ENCODE data around the gene CREB3L2.

The CREB3L2 gene

GRCh38 chr7:137967143-137968018, 34.5 kb downstream of the CREB3L2 start:
- no peak for DNase-seq

GRCh38 chr7:137966641-137967142, 35.2 kb downstream of the CREB3L2 start:
- no peak for DNase-seq

DNA sequence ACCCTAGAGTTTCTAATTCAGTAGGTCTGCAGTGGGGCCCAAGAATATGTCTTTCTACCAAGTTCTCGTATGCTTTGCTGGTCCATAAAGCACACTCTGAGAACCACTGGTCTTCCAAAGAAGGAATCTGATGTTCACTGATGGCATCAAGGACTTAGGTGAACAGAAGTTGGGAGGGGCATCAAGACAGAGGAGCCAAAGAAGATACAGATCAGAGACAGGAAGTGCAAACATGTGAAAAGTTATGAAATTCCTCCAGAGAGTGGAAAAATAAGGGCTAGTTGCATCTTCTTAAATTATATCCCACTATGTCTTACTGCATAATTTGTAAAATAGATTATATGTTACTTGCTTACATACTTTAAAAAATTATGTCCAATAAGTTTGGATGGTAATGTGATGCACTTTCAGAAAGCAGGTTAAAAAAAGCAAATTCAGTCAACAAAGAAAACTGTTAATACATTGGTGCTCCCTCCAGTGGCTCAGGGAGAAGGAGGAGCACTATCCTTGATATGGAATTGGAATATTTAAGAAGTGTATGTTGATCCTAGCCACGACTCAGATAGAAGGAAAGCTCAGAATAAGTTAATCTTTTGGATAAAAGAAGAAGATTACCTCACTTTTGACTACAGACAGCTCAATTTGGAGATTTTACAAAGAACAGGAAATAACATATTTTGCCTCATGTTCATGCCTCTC, 35.8 kb downstream of the CREB3L2 start:
- DNase-seq, result no peak

- no peak for DNase-seq
Measured at GRCh38 chr7:137964824-137965545, 36.9 kb downstream of the CREB3L2 start.

DNA sequence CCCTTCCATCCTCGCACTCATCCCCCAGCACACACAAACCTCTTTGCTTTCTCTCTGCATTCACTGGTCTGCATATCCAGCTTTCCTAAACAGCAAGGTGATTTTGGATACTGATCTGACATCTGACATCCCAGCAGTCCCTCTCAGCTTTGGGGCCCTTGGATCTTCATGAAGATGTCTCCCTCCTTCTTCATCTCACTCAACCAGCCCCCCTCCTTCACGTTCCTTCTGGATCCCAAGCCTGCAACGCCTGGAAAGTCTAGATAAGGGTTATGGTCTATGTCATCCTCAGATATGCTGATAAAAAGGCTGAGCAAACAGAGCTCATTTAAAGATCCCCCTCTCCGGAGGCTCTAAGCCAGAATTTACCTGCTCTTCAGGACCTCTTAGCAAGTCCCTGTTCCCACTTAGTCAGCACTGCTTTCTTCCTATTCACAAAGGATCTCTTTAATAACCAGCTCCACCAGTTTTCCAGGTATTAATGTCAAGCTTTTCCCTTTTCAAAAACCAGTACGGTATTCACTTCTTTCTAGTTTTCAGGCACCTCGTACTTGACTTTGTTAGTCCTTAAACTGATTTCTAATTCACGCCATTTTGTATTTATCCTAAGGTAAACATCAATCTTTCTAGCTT, 38.9 kb downstream of the CREB3L2 start:
- DNase-seq, result no peak

- DNase-seq, result no peak
Measured at GRCh38 chr7:137962491-137962874, 39.4 kb downstream of the CREB3L2 start.

DNA sequence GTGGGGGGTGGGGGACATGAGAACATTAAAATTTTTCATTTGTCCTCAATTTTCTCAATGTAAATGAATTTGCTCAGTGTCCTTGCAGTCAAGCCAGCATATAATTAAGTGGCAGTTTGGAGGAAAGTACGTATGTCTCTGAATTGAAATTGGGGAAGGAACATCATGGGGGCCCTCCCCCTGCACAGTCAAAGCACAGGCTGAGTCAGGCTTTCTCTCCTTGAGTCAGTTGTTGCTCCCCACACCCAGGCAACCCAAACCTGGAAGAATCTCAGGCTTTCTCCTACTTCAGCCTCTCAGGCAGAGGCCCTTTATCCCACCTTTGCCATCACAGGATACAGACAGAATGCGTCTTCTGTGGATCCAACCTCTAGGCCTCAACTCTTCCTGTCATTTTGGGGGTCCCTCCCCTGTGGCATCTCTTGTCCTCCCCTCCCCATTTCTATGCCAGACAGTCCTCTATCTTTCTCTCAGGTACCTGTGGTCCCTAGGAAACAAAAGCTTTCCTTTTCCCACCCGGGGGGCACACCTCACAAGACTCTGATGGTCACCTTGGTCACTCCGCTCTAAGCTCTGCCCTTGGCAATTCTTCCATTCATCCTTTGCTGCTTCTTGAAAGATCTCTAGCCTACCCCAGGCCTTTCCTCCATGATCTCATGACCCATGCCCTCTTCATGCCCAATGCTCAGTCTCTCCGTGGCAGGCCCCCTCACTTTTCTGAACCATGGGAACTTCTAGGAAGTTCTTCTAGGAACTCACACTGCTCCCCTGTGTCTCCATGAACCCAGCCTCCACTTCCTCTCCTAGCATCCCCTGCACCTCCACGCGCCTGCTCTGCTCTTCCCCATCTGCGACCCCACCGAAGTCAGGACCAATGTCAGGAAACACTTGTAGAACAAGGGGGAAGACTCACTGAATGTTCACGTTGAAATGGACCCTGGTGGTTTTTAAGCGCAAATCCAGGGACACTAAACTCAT, 40.4 kb downstream of the CREB3L2 start:
- no peak for DNase-seq

DNA sequence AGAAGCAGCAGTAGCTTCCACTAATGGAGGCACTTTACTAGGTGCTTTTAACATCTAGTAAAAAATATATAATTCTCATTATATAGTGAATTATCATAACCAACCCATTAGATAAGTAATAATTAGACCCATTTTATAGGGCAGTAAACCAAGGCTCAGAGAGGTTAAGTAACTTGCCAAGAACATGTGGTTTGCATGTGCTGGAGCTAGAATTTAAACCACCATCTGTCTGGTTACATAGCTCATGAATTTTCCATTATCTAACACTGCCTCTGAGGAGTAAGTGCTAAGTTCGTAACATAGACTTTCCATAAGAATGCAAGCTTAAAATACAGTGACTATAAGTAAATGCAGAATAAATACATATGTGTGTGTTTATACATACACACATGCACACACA, 41.9 kb downstream of the CREB3L2 start:
- DNase-seq, result no peak

- no peak for DNase-seq
Measured at GRCh38 chr7:137958470-137959431, 43.1 kb downstream of the CREB3L2 start.

DNA sequence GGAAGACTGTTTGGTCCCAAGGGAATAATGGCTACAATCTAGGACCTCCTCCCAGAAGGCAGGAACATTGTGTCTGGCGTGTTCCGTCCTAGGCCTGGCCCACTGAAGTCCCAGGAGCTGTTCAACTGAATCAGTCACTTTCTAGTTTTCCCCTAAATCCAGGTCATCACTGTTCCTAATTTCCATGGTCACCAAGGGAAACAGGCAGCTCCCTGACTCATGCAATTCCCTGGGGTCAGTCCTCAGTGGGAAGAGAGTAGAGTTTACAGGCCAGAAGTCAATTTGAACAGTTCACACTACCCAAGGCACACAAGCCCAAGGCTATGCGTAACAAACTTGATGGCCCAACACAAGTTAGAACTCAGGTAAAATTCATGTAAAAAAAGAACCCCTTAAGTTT, 44.0 kb downstream of the CREB3L2 start:
- DNase-seq, result no peak

GRCh38 chr7:137956591-137956990, 45.3 kb downstream of the CREB3L2 start:
- DNase-seq, result no peak

GRCh38 chr7:137956183-137956582, 45.7 kb downstream of the CREB3L2 start:
- DNase-seq, result no peak

DNA sequence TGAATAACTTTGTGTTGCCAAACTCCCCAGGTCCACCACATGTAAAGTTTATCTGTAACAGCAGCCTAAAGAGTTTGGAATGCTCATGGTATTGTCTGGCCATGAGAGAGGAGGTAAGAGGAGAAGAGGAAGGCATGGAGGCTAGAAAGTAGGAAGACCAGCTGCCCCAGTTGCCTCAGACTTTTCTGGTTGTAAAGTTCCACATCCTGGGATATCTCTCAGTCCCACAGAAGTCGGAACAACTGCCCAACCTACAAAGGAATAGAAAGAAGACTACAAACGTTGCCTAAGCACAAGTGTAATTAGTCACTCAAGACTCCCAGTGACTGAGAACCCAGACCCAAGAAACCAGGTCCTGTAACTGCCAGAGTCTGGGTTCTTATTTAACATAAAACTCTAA, 47.3 kb downstream of the CREB3L2 start:
- no peak for DNase-seq

- no peak for DNase-seq
Measured at GRCh38 chr7:137953665-137954470, 48.0 kb downstream of the CREB3L2 start.

GRCh38 chr7:137953043-137953664, 48.7 kb downstream of the CREB3L2 start:
- DNase-seq, result no peak

DNA sequence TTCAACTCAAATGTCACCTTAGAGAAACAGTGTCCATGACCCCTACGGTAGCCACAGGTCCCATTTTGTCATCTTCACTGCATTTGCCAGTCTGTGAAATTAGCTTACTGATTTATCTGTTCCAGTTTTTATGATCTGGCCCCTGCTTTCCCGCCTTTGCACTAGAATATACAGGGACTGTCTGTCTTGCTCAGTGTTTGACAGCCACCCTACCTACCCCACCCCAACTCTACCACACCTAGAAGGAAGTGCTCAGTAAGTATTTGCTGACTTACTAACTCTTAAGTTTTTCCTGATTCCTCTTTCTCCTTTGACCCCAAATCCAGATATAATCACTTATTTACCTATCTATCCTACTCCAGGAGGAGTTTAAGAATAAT, 49.5 kb downstream of the CREB3L2 start:
- DNase-seq, result no peak

DNA sequence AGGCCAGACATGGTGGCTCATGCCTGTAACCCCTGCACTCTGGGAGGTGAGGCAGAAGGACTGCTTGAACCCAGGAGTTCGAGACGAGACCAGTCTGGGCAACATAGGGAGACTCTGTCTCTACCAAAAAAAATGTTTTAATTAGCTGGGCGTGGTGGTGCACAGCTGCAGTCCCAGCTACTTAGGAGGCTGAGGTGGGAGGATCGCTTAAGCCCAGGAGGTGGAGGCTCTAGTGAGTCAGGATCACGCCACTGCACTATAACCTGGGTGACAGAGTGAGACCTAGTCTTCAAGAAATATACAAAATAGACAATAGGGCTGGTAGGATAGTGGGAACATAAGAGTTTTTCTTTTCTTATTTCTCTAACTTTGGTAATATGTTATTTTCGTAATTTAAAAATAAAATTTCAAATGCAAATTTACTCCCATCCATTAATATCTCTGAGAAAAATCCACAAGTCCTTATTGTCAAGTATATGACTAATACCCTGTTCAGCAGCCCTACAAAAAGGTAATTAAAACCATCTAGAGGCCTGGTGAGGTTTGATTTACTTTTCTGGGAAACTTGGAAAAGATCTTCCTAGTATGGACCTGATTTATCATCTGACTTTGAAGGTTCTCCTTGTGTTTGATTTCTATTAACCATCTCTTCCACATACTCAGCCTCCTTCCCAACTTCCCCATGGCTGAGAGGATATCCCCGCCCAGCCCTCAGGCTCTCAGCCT, 50.0 kb downstream of the CREB3L2 start:
- DNase-seq, result no peak

DNA sequence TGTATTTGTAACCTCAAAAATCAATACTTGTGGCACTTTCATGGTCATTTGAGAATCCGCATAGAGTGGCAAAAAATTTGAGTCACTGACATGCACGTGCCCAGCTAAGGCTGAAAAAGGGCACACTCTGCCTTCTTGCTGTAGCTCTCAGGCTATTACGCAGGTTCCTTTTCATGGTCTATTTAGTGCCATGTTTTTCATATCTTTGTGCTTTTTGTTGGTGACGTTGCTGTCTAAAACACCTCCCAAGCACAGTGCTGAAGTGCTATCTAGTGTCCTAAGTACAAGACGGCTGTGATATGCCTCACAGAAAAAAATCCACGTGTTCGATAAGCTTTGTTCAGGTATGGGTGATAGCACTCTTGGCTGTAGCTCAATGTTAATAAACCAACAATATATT, 50.9 kb downstream of the CREB3L2 start:
- DNase-seq, result no peak
